ENCODE results near the gene PAOX. TPM values are rescaled to one million over a fixed set of nuclear protein-coding genes. Genes with fewer than 3 reads are reported as not detected.

The PAOX gene
- total RNA-seq, 1 donor from 2014 or later: 6.3 TPM

GRCh38 chr10:133338080-133339071 lies 40.7 kb upstream of the PAOX start:
- H3K4me1 Mint-ChIP-seq (ENCODE audit: low read depth): peaks cover 3% of the 10 kb centered on the region
- H3K27me3 Mint-ChIP-seq (ENCODE audit: low read depth): peaks cover 15% of the 10 kb centered on the region
- TF ChIP-seq CTCF (IDR thresholded peaks at IDR 0.05): no peak
- no peak for DNase-seq (ENCODE audit: low spot score)
- no peak overlapping the region for H3K4me3 Mint-ChIP-seq (ENCODE audit: unreplicated experiment)
- no peak overlapping the region for H3K27ac Mint-ChIP-seq (ENCODE audit: unreplicated experiment)
- no peaks in the 10 kb centered on the region for H3K36me3 Mint-ChIP-seq (ENCODE audit: low read depth)
- H3K9me3 Mint-ChIP-seq (ENCODE audit: low read depth): peaks cover 5% of the 10 kb centered on the region

GRCh38 chr10:133339708-133340380 lies 39.2 kb upstream of the PAOX start:
- DNase-seq (ENCODE audit: low spot score): peak; percentile 77
- no peak for TF ChIP-seq CTCF (IDR thresholded peaks at IDR 0.05)
- Mint-ChIP-seq H3K9me3 (ENCODE audit: low read depth) (peaks cover 5% of the 10 kb centered on the region), H3K27me3 (ENCODE audit: low read depth) (peaks cover 8% of the 10 kb centered on the region), H3K27ac (ENCODE audit: unreplicated experiment) (no peak overlapping the region), H3K4me3 (ENCODE audit: unreplicated experiment) (no peak overlapping the region), H3K36me3 (ENCODE audit: low read depth) (no peaks in the 10 kb centered on the region), H3K4me1 (ENCODE audit: low read depth) (peaks cover under 1% of the 10 kb centered on the region)

GRCh38 chr10:133341983-133342382 lies 37.1 kb upstream of the PAOX start:
- no peak for TF ChIP-seq CTCF (IDR thresholded peaks at IDR 0.05)
- peaks cover 10% of the 10 kb centered on the region for H3K27me3 Mint-ChIP-seq (ENCODE audit: low read depth)
- H3K9me3 Mint-ChIP-seq (ENCODE audit: low read depth): peaks cover 5% of the 10 kb centered on the region
- no peaks in the 10 kb centered on the region for H3K36me3 Mint-ChIP-seq (ENCODE audit: low read depth)
- no peaks in the 10 kb centered on the region for H3K4me1 Mint-ChIP-seq (ENCODE audit: low read depth)
- no peak for DNase-seq (ENCODE audit: low spot score)
- no peak overlapping the region for H3K4me3 Mint-ChIP-seq (ENCODE audit: unreplicated experiment)
- no peak overlapping the region for H3K27ac Mint-ChIP-seq (ENCODE audit: unreplicated experiment)

GRCh38 chr10:133342942-133343341 lies 36.1 kb upstream of the PAOX start:
- TF ChIP-seq CTCF (IDR thresholded peaks at IDR 0.05): no peak
- Mint-ChIP-seq H3K27me3 (ENCODE audit: low read depth) (peaks cover 10% of the 10 kb centered on the region), H3K36me3 (ENCODE audit: low read depth) (no peaks in the 10 kb centered on the region), H3K4me1 (ENCODE audit: low read depth) (no peaks in the 10 kb centered on the region), H3K4me3 (ENCODE audit: unreplicated experiment) (no peak overlapping the region), H3K9me3 (ENCODE audit: low read depth) (peaks cover 5% of the 10 kb centered on the region), H3K27ac (ENCODE audit: unreplicated experiment) (no peak overlapping the region)
- no peak for DNase-seq (ENCODE audit: low spot score)

GRCh38 chr10:133343558-133343957 lies 35.5 kb upstream of the PAOX start:
- H3K27me3 Mint-ChIP-seq (ENCODE audit: low read depth): peaks cover 10% of the 10 kb centered on the region
- no peaks in the 10 kb centered on the region for H3K4me1 Mint-ChIP-seq (ENCODE audit: low read depth)
- H3K9me3 Mint-ChIP-seq (ENCODE audit: low read depth): peaks cover 5% of the 10 kb centered on the region
- H3K4me3 Mint-ChIP-seq (ENCODE audit: unreplicated experiment): no peak overlapping the region
- TF ChIP-seq CTCF (IDR thresholded peaks at IDR 0.05): no peak
- no peak overlapping the region for H3K27ac Mint-ChIP-seq (ENCODE audit: unreplicated experiment)
- DNase-seq (ENCODE audit: low spot score): no peak
- H3K36me3 Mint-ChIP-seq (ENCODE audit: low read depth): no peaks in the 10 kb centered on the region

Measured in chondrocyte (in vitro differentiated cells).